Measurements from ENCODE around the gene SMG7.

DNA sequence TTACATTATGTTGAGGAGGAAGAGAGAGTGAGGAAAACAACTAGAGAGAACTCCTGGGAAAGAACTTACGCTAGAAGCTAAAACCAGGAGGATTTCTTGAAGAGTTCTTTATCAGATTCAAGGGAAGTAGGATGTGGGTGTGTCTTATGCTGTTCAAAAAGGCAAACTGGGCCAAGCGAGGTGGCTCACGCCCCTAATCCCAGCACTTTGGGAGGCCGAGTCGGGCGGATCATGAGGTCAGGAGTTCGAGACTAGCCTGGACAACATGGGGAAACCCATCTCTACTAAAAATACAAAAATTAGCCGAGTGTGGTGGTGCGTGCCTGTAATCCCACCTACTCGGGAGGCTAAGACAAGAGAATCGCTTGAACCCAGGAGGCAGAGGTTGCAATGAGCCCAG lies 23.1 kb downstream of the SMG7 start:
- TF ChIP-seq, protein P1, sequence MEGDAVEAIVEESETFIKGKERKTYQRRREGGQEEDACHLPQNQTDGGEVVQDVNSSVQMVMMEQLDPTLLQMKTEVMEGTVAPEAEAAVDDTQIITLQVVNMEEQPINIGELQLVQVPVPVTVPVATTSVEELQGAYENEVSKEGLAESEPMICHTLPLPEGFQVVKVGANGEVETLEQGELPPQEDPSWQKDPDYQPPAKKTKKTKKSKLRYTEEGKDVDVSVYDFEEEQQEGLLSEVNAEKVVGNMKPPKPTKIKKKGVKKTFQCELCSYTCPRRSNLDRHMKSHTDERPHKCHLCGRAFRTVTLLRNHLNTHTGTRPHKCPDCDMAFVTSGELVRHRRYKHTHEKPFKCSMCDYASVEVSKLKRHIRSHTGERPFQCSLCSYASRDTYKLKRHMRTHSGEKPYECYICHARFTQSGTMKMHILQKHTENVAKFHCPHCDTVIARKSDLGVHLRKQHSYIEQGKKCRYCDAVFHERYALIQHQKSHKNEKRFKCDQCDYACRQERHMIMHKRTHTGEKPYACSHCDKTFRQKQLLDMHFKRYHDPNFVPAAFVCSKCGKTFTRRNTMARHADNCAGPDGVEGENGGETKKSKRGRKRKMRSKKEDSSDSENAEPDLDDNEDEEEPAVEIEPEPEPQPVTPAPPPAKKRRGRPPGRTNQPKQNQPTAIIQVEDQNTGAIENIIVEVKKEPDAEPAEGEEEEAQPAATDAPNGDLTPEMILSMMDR (IDR thresholded peaks at IDR 0.05; ENCODE audit: low read depth, low read length): no peak
- TF ChIP-seq MYC (IDR thresholded peaks at IDR 0.05; ENCODE audit: low read depth, low read length) (no peak), POLR2A (IDR thresholded peaks at IDR 0.05; ENCODE audit: extremely low read depth, insufficient read length) (no peak)

Measured in NB4 (cell line).